CD14-positive monocyte (primary cell): Measurements from ENCODE around the gene HSD17B4. TPM values are rescaled to one million over a fixed set of nuclear protein-coding genes. Genes with fewer than 3 reads are reported as not detected.
"Not testable (repeated sequence)": the region's sequence is repeated elsewhere in the genome, so short reads cannot be mapped to it uniquely, and the experiment has no call there.

ENCODE experiments used
- DNase-seq, 3 donors: peaks; one replicate each; pipeline ENCODE4 v3.0.0-alpha.2; 2011 to 2022
- H2AFZ ChIP-seq: 2 replicates; pipeline ENCODE4 v1.6.0; 2012; ENCODE audit warnings: mild to moderate bottlenecking, low read depth, low read length, inconsistent platforms; ENCODE audit not compliant: insufficient read depth, poor library complexity, severe bottlenecking
- H3K27ac ChIP-seq, 2 donors: 1 replicate in 1 of 2; 2 replicates in 1 of 2; pipeline ENCODE4 v1.5.1; 2012 to 2013; ENCODE audit warnings: low read length in 2 of 2, control low read depth in 1 of 2, inconsistent platforms in 1 of 2, low read depth in 1 of 2, mild to moderate bottlenecking in 1 of 2
- H3K27me3 ChIP-seq, 2 donors: one replicate each; pipeline versions ENCODE4 v1.6.0 to v1.6.1; 2011 to 2013; ENCODE audit warnings: low read length in 2 of 2; ENCODE audit not compliant: control insufficient read depth in 2 of 2, insufficient read depth in 2 of 2
- H3K36me3 ChIP-seq, 2 donors: replicated peaks in 1 of 2; 1 replicate in 1 of 2; 2 replicates in 1 of 2; pipeline versions ENCODE4 v1.5.1 to v1.6.1; 2012 to 2013; ENCODE audit warnings: low read length in 2 of 2, control low read depth in 1 of 2, inconsistent platforms in 1 of 2, mild to moderate bottlenecking in 1 of 2; ENCODE audit not compliant: insufficient read depth in 2 of 2, control insufficient read depth in 1 of 2
- H3K4me1 ChIP-seq, 2 donors: 1 replicate in 1 of 2; 2 replicates in 1 of 2; pipeline versions ENCODE4 v1.5.1 to v1.6.1; 2012 to 2013; ENCODE audit warnings: low read length in 2 of 2, control low read depth in 1 of 2, inconsistent platforms in 1 of 2, mild to moderate bottlenecking in 1 of 2, moderate library complexity in 1 of 2; ENCODE audit not compliant: insufficient read depth in 2 of 2, control insufficient read depth in 1 of 2
- H3K4me2 ChIP-seq: replicated peaks from 2 replicates; pipeline ENCODE3; 2012; ENCODE audit warnings: low read length, moderate library complexity, mild to moderate bottlenecking; ENCODE audit not compliant: poor library complexity, severe bottlenecking; ENCODE audit errors: extremely low read depth
- H3K4me3 ChIP-seq, 3 experiments: fragments of 200-600 bp in 1 of 3; sonication (generic) in 1 of 3; replicated peaks in 1 of 3; 1 replicate in 2 of 3; 2 replicates in 1 of 3; pipeline ENCODE4 v1.5.1; 2011 to 2013; ENCODE audit warnings: low read length in 3 of 3, mild to moderate bottlenecking in 3 of 3, control low read depth in 2 of 3, low read depth in 2 of 3, inconsistent platforms in 1 of 3, moderate library complexity in 1 of 3
- H3K79me2 ChIP-seq: 2 replicates; pipeline ENCODE4 v1.6.0; 2012; ENCODE audit warnings: mild to moderate bottlenecking, control low read depth, inconsistent platforms, low read length, moderate library complexity; ENCODE audit not compliant: insufficient read depth
- H3K9ac ChIP-seq: 2 replicates; pipeline ENCODE4 v1.6.0; 2017; ENCODE audit warnings: low read length, mild to moderate bottlenecking; ENCODE audit not compliant: insufficient read depth, poor library complexity, severe bottlenecking
- H3K9me3 ChIP-seq, 2 donors: replicated peaks in 1 of 2; 1 replicate in 1 of 2; 2 replicates in 1 of 2; pipeline versions ENCODE4 v1.5.1 to v1.6.1; 2012 to 2013; ENCODE audit warnings: low read length in 2 of 2, control low read depth in 1 of 2; ENCODE audit not compliant: control insufficient read depth in 1 of 2, insufficient read depth in 1 of 2
- H4K20me1 ChIP-seq: 2 replicates; pipeline ENCODE4 v1.6.0; 2012; ENCODE audit warnings: mild to moderate bottlenecking, low read length, control low read depth, moderate library complexity; ENCODE audit not compliant: insufficient read depth
- H3K27ac Mint-ChIP-seq, 7 donors: one replicate each; pipeline ENCODE4 v1.8.0; 2020; ENCODE audit warnings: mild to moderate bottlenecking in 7 of 7, mixed read lengths in 7 of 7, moderate library complexity in 6 of 7, inconsistent platforms in 2 of 7
- H3K27me3 Mint-ChIP-seq, 3 donors: one replicate each; pipeline ENCODE4 v1.8.0; 2021 to 2022; ENCODE audit warnings: low read depth in 3 of 3, mild to moderate bottlenecking in 3 of 3, mixed read lengths in 3 of 3, moderate library complexity in 3 of 3, inconsistent platforms in 1 of 3
- H3K36me3 Mint-ChIP-seq, 2 donors: one replicate each; pipeline ENCODE4 v1.8.0; 2020; ENCODE audit warnings: mixed read lengths in 2 of 2, inconsistent platforms in 1 of 2, mild to moderate bottlenecking in 1 of 2
- H3K4me1 Mint-ChIP-seq: one replicate; pipeline ENCODE4 v1.8.0; 2020; ENCODE audit warnings: mild to moderate bottlenecking, mixed read lengths
- H3K4me3 Mint-ChIP-seq, 2 donors: one replicate each; pipeline ENCODE4 v1.8.0; 2020; ENCODE audit warnings: mild to moderate bottlenecking in 2 of 2, mixed read lengths in 2 of 2, moderate library complexity in 1 of 2
- H3K9me3 Mint-ChIP-seq, 7 donors: one replicate each; pipeline ENCODE4 v1.8.0; 2020 to 2022; ENCODE audit warnings: mixed read lengths in 7 of 7, mild to moderate bottlenecking in 6 of 7, moderate library complexity in 6 of 7, inconsistent platforms in 2 of 7
- CTCF ChIP-seq: fragments of 200-600 bp; IDR thresholded peaks from one replicate; pipeline ENCODE4 v1.8.0; 2022; ENCODE audit warnings: antibody characterized with exemption, mild to moderate bottlenecking
- WGBS: methylation state at CpG from one replicate; pipeline ENCODE4 v1.1.5; 2013; ENCODE audit warnings: missing lambda C conversion rate; ENCODE audit not compliant: insufficient coverage; 5-methylcytosine and 5-hydroxymethylcytosine counted together
- intact Hi-C, 2 donors: fragments of 100-400 bp; cut with micrococcal nuclease; formaldehyde crosslinking; loops; one replicate each; pipeline versions ENCODE4 v1.15.0 to v1.15.1; 2023
- polyA plus RNA-seq, 3 donors: library from polyadenylated mRNA; depleted of rRNA in 1 of 3; unstranded in 2 of 3; stranded (reverse) in 1 of 3; fragments of 300-500 nt in 2 of 3; fragments of >200 nt in 1 of 3; fragmentation: Illumina TruSeq in 2 of 3; gene quantifications; 1 replicate in 2 of 3; 2 replicates in 1 of 3; pipeline ENCODE4 v1.2.3, GENCODE V29; 2012 to 2021

The HSD17B4 gene
- polyA plus RNA-seq, 3 donors = 78.2 to 167 (median 158) TPM

GRCh38 chr5:119512277-119512676 is 60.0 kb downstream of the HSD17B4 start:
- Mint-ChIP-seq H3K27ac (no peak overlapping the region), H3K36me3 (peaks cover 70 to 78% of the 10 kb centered on the region in 2 donors), H3K4me3 (no peak overlapping the region), H3K4me1 (no peaks in the 10 kb centered on the region), H3K9me3 (peaks cover 2 to 21% (median 5%) of the 10 kb centered on the region in 7 donors), H3K27me3 (peaks cover 0 to 2% (median 0%) of the 10 kb centered on the region in 3 donors)
- Histone ChIP-seq H2AFZ (no peak overlapping the region), H4K20me1 (no peaks in the 10 kb centered on the region), H3K9ac (no peak overlapping the region), H3K4me3 (no peak overlapping the region), H3K36me3 (peaks cover 55 to 69% of the 10 kb centered on the region in 2 donors), H3K4me1 (no peaks in the 10 kb centered on the region), H3K9me3 (peaks cover 0 to 8% of the 10 kb centered on the region in 2 donors), H3K4me2 (no peak overlapping the region), H3K79me2 (no peaks in the 10 kb centered on the region), H3K27ac (no peak overlapping the region), H3K27me3 (no peaks in the 10 kb centered on the region)
- no CpG with 5 or more reads among the region's 1 CpG for WGBS
- TF ChIP-seq CTCF = no peak
- DNase-seq = no peak
- intact Hi-C loops = no loop called here

GRCh38 chr5:119515192-119515591 is 62.9 kb downstream of the HSD17B4 start:
- H3K27me3 Mint-ChIP-seq = no peaks in the 10 kb centered on the region
- Histone ChIP-seq H3K9ac (no peak overlapping the region), H4K20me1 (no peaks in the 10 kb centered on the region), H3K27me3 (no peaks in the 10 kb centered on the region), H2AFZ (no peak overlapping the region), H3K9me3 (peaks cover 0 to 8% of the 10 kb centered on the region in 2 donors), H3K27ac (no peak overlapping the region), H3K4me3 (no peak overlapping the region), H3K36me3 (peaks cover 43 to 53% of the 10 kb centered on the region in 2 donors), H3K4me1 (no peaks in the 10 kb centered on the region), H3K4me2 (no peak overlapping the region), H3K79me2 (no peaks in the 10 kb centered on the region)
- no peaks in the 10 kb centered on the region for H3K4me1 Mint-ChIP-seq
- no peak for TF ChIP-seq CTCF
- no peak overlapping the region for H3K4me3 Mint-ChIP-seq
- H3K9me3 Mint-ChIP-seq = peaks cover 2 to 17% (median 5%) of the 10 kb centered on the region in 7 donors
- 100% methylated on average over 1 of the region's 2 CpGs for WGBS
- no peak for DNase-seq
- no peak overlapping the region for H3K27ac Mint-ChIP-seq
- intact Hi-C loops = no loop called here
- H3K36me3 Mint-ChIP-seq = peaks cover 69 to 83% of the 10 kb centered on the region in 2 donors

GRCh38 chr5:119517115-119517514 is 64.8 kb downstream of the HSD17B4 start:
- H4K20me1 ChIP-seq, H3K9me3 ChIP-seq, H3K9ac ChIP-seq, DNase-seq, H2AFZ ChIP-seq, H3K4me1 Mint-ChIP-seq, H3K4me3 Mint-ChIP-seq, H3K4me1 ChIP-seq, H3K79me2 ChIP-seq, H3K27me3 ChIP-seq, H3K4me3 ChIP-seq, H3K27ac ChIP-seq, H3K4me2 ChIP-seq, H3K27me3 Mint-ChIP-seq, intact Hi-C loops: not testable (repeated sequence)
- H3K27ac Mint-ChIP-seq = peak overlapping the region in 1 of 7 donors; percentile 43
- H3K36me3 ChIP-seq = peaks cover 26 to 36% of the 10 kb centered on the region in 2 donors
- H3K36me3 Mint-ChIP-seq = peaks cover 59 to 76% of the 10 kb centered on the region in 2 donors
- WGBS = 95% methylated on average over 27 of the region's 30 CpGs
- H3K9me3 Mint-ChIP-seq = peaks cover 0 to 11% (median 3%) of the 10 kb centered on the region in 7 donors
